K562 (cell line): ENCODE results near the gene GPR152. TPM values are rescaled to one million over a fixed set of nuclear protein-coding genes. Genes with fewer than 3 reads are reported as not detected.

Experiments used
- CBFB ChIP-seq: sonication (generic); formaldehyde crosslinking; IDR thresholded peaks from 2 replicates; pipeline ENCODE4 v1.4.0; 2020; ENCODE audit warnings: mild to moderate bottlenecking, missing genetic modification reagents
- ETS2 ChIP-seq: IDR thresholded peaks from 2 replicates; pipeline ENCODE4 v1.6.1; 2016; ENCODE audit warnings: borderline replicate concordance, missing genetic modification characterization, mild to moderate bottlenecking, moderate library complexity, missing compliant biosample characterization; ENCODE audit not compliant: poor library complexity, severe bottlenecking
- FOXA3 ChIP-seq, 2 experiments: fragments of 450-650 bp in 1 of 2; sonication (generic) in 1 of 2; formaldehyde crosslinking; IDR thresholded peaks in 1 of 2; conservative IDR thresholded peaks in 1 of 2; 2 replicates each; pipeline versions ENCODE4 v1.4.0 to v1.8.0; 2020 to 2022; ENCODE audit warnings: mild to moderate bottlenecking in 2 of 2, missing genetic modification reagents in 1 of 2
- GTF2B ChIP-seq: IDR thresholded peaks from 2 replicates; pipeline ENCODE4 v1.6.1; 2011; ENCODE audit not compliant: insufficient read length; ENCODE audit errors: extremely low read depth
- MTF1 ChIP-seq: fragments of 250-450 bp; sonication (Bioruptor Pico); IDR thresholded peaks from 2 replicates; pipeline ENCODE4 v1.9.0; 2021; ENCODE audit warnings: moderate library complexity, mild to moderate bottlenecking, inconsistent platforms, borderline replicate concordance
- POLR2G ChIP-seq: fragments of 200-400 bp; formaldehyde crosslinking; IDR thresholded peaks from 2 replicates; pipeline ENCODE4 v1.6.1; 2017; ENCODE audit warnings: low read depth, mild to moderate bottlenecking, antibody characterized with exemption, low read length, moderate library complexity
- SMAD3 ChIP-seq: fragments of 450-650 bp; formaldehyde crosslinking; conservative IDR thresholded peaks from 2 replicates; pipeline ENCODE4 v1.4.0; 2020; ENCODE audit warnings: mild to moderate bottlenecking
- SRSF1 ChIP-seq: fragments of 200-400 bp; formaldehyde crosslinking; IDR thresholded peaks from 2 replicates; pipeline ENCODE4 v1.6.1; 2017; ENCODE audit warnings: mild to moderate bottlenecking, low read depth, low read length, moderate library complexity
- TGIF2 ChIP-seq: sonication (generic); formaldehyde crosslinking; IDR thresholded peaks from 2 replicates; pipeline ENCODE4 v1.8.1; 2022; ENCODE audit warnings: mild to moderate bottlenecking, missing genetic modification reagents, moderate library complexity
- ZBTB33 ChIP-seq: sonication (generic); formaldehyde crosslinking; IDR thresholded peaks from 2 replicates; pipeline ENCODE4 v1.8.1; 2023; ENCODE audit warnings: mild to moderate bottlenecking, missing genetic modification reagents
- ZNF140 ChIP-seq: fragments of 250-450 bp; sonication (Bioruptor Pico); IDR thresholded peaks from 2 replicates; pipeline ENCODE4 v1.8.0; 2021; ENCODE audit warnings: moderate library complexity, mild to moderate bottlenecking, inconsistent platforms
- ZNF589 ChIP-seq: fragments of 200-800 bp; sonication (Bioruptor generic); IDR thresholded peaks from 2 replicates; pipeline ENCODE4 v1.6.1; 2016; ENCODE audit warnings: low read depth, missing genetic modification characterization, missing compliant biosample characterization
- ZNF778 ChIP-seq: fragments of 450-650 bp; formaldehyde crosslinking; IDR thresholded peaks from 2 replicates; pipeline ENCODE4 v1.4.0; 2020; ENCODE audit warnings: mild to moderate bottlenecking, moderate library complexity
- polyA plus RNA-seq, 8 experiments: library from polyadenylated mRNA; depleted of rRNA in 4 of 8; stranded (reverse) in 5 of 8; unstranded in 3 of 8; fragments of >200 nt; fragmentation: Nextera tagmentation in 2 of 8; fragmentation: Illumina TruSeq in 1 of 8; extraction: Ambion mirVana in 2 of 8; extraction: Trizol in 1 of 8; gene quantifications; 2 replicates each; pipeline versions ENCODE4 v1.2.1 to v1.2.3, GENCODE V29; 2011 to 2014; ENCODE audit warnings: inconsistent platforms in 1 of 8, missing spikeins in 1 of 8
- total RNA-seq, 7 experiments: library from RNA; depleted of rRNA in 6 of 7; stranded (reverse); fragments of >200 nt in 6 of 7; fragmentation: Illumina TruSeq in 2 of 7; extraction: Trizol in 2 of 7; gene quantifications; 2 replicates each; pipeline versions ENCODE4 v1.2.1 to v1.2.3, GENCODE V29; 2011 to 2021; ENCODE audit warnings: low replicate concordance in 1 of 7
- TF ChIP-seq, protein P1 (sequence below): sonication (generic); formaldehyde crosslinking; IDR thresholded peaks from 2 replicates; pipeline ENCODE4 v1.8.1; 2022; ENCODE audit warnings: missing genetic modification reagents

GPR152 gene
- total and polyA plus RNA-seq, 9 of the 15 experiments (the other 6 are each of a cell fraction or from before 2014, with no cell fraction given): not detected

DNA sequence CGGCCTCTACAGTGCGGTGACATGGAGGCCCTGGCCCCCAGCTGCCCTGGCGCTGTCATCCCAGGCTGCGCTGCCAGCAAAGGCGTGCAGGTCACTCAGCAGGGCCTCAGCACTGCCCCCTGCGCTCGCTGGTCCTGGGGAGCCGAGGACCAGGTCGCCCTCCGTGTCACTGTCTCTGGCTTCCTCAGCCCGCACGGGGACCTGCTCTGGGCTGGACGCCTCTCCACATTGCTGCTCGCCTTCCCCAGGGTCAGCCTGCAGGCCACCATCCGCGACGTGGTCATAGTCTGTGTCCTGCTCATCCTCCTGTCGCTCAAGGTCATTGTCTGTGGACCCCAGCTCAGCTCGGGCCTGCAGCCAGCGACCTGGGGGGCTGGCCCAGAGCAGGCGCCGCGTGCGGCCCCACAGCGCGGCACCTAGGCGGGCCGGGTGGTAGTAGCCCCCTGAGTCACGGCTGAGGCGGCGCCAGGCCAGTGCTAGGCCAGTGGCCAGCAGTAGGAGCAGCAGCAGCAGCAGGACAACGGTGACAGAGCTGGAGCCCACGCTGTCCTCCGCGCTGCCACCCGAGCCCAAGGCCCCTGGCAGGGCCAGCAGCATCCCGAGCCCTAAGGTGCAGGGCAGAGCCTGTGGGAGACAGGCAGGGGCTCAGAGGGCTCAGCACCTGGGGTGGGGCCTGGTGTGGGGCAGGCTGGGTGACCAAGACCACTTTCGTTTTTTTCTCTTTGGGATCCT is 16.6 kb downstream of the GPR152 start (continued):
- TF ChIP-seq POLR2G: peak; percentile 67
- TF ChIP-seq ZBTB33 (CRISPR knock-in tag): peak; percentile 78
- TF ChIP-seq, protein P1, sequence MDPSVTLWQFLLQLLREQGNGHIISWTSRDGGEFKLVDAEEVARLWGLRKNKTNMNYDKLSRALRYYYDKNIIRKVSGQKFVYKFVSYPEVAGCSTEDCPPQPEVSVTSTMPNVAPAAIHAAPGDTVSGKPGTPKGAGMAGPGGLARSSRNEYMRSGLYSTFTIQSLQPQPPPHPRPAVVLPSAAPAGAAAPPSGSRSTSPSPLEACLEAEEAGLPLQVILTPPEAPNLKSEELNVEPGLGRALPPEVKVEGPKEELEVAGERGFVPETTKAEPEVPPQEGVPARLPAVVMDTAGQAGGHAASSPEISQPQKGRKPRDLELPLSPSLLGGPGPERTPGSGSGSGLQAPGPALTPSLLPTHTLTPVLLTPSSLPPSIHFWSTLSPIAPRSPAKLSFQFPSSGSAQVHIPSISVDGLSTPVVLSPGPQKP: no peak
- no peak for TF ChIP-seq TGIF2 (CRISPR knock-in tag)
- TF ChIP-seq GTF2B: no peak
- TF ChIP-seq ZNF589 (CRISPR knock-in tag): 0 out of 2 replicates have a peak, but pooled peaks have one; percentile 1
- no peak for TF ChIP-seq SMAD3 (CRISPR knock-in tag)
- TF ChIP-seq MTF1 (CRISPR knock-in tag): no peak
- TF ChIP-seq ETS2 (tag): no peak
- TF ChIP-seq CBFB (CRISPR knock-in tag): no peak
- no peak for TF ChIP-seq ZNF778 (CRISPR knock-in tag)
- no peak for TF ChIP-seq SRSF1
- TF ChIP-seq ZNF140 (CRISPR knock-in tag): no peak
- TF ChIP-seq FOXA3 (CRISPR knock-in tag; conservative IDR thresholded peaks at IDR 0.05 in 1 of 2, IDR thresholded peaks at IDR 0.05 in 1 of 2): no peak
- TF ChIP-seq, all 486 proteins: peak for 14
